Activated CD8-positive, alpha-beta memory T cell treated with anti-CD3 and anti-CD28 coated beads for 4 hours (primary cell): ENCODE measurements around the gene RBFOX1.
"Not testable (repeated sequence)": the region's sequence is repeated elsewhere in the genome, so short reads cannot be mapped to it uniquely, and the experiment has no call there.

ENCODE experiments used
- DNase-seq, 2 donors: peaks; one replicate each; pipeline ENCODE4 v3.0.0-alpha.2; 2020; ENCODE audit warnings: low read depth in 2 of 2

RBFOX1 gene

DNA sequence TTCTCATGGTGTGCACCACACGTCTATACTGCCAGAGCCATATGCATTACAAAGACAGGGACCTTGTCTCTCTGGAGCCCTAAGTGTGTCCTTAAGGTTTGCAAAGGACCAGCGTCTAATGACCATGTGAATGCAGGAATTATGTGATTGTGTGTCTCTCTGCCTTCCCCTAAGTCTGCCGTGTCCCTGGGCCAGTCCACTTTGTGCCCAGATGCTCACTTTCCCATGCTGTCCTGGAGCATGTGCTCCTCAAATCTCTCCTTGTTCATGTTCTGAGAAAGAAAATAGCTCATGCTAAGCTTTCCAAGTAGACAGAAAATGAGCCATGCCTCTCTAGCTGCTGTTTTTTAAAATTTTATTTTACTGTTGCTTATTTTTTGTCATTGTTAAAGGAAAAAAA is 125.5 kb downstream of the RBFOX1 start:
- no peak for DNase-seq

DNA sequence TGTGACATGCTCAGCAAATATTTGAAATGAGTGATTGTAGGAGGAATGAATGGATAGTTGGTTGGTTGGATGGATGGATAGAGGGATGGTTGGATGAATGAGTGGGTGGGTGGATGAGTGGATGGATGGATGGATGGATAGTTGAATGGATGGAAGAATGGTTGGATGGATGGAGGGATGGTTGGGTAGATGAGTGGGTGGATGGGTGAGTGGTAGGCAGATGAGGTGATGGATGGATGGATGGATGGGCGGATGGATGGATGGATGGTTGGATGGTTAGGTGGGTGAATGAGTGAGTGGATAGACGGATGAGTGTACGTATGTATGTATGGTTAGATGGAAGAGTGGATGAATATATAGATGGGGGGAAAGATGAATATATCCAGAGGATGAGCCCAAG is 137.7 kb downstream of the RBFOX1 start:
- DNase-seq = no peak

DNA sequence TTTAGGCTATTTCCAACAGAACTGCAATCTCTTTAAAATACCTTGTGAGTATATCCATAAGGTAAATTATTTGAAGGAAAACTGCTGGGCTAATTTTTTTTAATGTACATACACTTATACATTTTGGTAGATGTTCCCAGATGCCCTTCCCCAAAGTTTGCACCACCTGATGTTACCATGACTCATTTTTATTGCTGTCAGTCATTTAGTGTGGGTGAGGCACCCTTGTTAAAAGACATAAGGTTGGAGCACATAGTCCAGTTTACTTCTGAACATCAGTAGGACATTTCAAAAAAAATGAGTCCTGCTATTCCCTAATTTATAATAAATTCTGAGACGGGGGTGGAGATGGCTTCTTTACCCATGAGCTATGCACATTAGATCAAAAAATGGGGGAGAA is 138.6 kb downstream of the RBFOX1 start:
- no peak for DNase-seq

DNA sequence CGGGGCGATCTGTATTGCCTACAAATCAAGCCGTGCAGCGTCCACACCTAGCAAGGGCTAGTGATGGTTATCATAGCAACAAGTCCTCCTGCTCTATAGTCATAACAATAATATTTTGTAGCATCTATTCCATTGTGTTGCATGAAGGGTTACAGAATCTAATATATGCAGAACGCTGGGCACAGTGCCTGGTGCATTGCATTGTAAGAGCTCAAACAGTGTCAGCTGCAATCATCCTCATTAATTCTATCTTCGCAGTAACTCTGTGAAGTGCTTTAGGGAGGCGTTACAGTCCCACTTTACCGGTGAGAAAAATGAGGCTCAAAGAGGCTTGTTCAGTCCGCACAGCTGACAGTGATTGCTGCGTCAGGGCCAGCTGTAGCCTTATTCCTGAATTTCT is 149.4 kb downstream of the RBFOX1 start:
- DNase-seq = no peak

DNA sequence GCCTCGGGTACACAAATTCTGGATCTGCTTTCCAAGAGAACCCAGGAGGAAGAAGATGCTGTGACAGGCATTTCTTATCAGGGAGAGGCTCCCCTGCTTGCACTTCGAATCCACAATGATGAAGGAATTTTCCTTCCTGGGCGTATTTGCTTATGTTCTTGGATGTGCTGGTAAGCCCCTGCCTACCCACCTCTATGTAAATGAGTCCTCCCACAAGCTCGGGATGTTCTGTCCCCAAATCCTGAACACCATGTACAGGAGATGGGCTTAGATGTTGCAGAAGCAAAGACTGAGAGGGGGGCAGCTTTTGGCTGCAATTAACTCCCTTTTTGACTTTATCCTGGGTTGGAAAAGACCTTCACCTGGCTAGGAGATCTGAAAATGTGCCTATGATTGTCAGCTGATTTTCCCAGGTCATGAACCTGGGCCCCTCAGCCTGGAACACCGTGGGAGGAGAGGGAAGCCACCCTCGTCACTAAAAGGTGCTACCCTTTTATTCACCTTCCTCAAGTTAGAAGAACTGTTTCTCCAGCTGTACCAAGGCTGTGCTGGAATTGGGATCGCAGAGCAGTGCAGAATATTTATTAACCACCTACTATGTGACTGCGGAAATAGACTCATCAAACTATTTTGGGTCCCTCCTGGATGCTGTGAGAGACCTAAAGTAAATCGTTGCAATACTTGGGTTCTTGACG is 150.1 kb downstream of the RBFOX1 start:
- DNase-seq = no peak

DNA sequence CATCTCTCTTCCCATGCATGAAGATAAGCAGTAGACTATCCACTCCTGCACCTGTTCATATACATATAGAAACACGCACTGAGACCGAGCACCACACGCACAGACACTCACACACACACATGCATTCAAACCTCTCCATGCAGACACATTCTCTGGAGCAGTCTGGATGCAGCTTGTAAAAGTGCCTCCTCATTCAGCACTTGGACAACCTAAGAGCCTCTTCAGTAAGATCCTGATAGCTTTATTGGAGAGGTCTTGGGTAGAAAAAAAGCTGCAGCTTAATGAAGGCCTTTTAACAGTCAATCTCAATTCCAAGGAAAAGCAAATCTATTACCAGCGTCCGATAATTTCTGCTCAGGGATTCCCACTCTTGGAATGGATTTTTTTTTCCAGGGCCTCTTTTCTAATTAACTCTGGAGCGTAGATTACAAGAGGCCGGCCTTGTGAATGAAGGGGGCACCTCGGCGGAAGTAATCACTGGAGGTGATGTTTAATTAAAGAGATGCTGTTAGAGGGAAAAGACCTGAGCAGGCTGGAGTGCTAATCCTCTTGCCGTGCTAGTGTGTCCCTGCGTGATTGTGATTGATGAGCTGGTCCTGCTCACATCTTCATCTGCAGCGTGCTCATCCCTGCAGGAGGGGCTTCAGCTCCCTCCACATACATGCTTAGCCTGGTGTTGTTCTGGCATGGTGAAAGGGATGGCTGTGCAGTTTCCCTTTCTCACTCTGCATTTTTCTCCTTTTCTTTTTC is 155.1 kb downstream of the RBFOX1 start:
- no peak for DNase-seq

DNA sequence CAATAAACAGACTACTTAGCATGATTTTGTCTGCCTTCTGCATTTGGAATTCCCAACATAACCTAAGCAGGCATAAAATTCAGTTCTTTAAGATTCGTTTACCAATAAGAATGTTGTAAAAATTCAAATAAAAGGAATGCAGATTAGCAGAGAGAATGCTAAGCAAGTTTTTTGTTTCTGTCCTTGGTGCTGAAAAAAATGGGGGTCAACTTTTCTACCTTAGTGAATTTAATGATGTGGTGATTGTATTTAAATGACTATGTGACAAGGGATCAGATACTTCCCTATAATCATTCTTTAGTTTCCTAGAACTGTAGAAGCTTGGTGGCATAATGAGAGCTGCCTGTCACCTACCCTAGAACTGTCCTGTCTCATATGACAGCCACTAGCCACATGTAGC is 159.5 kb downstream of the RBFOX1 start:
- DNase-seq = no peak

DNA sequence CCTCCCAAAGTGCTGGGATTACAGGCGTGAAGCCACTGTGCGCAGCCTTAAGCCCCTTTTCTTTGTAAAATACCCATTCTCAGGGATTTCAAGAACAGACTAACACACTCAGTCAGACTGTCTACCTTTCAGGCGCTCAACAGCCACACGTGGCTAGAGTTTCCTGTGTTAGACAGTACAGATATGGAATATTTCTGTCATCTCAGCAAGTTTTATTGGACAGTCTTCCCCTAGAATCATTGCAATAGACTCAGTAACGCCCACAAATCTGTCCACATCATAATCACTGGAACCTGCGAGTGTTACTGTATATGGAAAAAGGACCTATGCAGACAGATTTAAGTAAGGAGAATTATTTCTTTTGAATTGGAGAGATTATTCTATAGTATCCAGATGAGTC is 160.5 kb downstream of the RBFOX1 start:
- DNase-seq = no peak

DNA sequence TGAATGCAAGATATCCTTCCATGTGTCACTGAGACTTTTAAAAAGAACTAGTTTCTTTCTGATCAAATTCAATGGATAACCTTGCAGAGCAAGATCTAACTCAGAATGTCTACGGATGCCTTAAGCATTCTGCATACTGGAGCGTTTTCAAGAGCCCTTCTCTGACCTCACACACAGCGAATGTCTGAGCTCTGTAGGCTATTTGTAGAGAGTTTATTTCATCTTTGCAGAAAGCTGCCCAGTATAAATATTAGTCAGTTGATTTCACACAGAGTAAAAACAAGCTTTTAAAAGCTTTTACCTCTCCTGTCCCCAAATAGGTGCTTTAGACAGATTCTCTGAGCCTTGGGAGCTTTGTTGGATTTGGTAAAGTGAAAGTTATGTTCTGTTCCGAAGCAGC is 165.0 kb downstream of the RBFOX1 start:
- no peak for DNase-seq

DNA sequence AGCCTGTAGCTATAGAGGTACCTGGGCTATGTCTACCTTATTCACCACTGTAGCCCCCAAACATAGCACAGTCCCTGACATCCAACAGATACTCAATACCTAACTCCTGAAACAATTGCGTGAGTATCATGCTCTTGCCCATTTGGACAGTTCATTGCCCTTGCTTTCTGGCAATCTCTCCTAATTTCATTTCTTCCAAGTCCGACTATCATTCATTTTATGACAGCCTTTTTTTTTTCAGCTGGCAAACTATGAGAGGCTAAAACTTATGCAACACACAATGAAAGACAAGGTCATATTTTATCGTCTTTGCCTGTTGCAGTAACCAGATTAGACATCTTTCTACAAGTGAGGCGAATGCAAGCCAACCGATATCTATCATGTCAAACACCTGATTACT is 169.2 kb downstream of the RBFOX1 start:
- DNase-seq = no peak

DNA sequence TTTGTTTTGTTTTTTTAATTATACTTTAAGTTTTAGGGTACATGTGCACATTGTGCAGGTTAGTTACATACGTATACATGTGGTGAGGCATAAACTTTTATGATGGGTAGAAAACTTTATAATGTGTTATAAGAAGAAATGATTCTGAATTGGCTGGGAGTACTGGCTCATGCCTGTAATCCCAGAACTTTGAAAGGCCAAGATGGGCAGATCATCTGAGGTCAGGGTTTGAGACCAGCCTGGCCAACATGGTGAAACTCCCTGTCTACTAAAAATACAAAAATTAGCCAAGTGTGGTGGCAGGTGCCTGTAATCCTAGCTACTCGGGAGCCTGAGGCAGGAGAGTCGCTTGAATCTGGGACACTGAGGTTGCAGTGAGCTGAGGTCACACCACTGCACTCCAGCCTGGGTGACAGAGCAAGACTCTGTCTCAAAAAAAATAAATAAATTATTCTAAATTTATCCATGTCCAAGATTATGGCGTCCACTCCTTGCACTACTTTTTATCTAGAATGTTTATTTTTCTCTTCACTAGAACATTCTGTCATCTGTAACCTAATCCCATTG is 170.0 kb downstream of the RBFOX1 start:
- not testable (repeated sequence) for DNase-seq

DNA sequence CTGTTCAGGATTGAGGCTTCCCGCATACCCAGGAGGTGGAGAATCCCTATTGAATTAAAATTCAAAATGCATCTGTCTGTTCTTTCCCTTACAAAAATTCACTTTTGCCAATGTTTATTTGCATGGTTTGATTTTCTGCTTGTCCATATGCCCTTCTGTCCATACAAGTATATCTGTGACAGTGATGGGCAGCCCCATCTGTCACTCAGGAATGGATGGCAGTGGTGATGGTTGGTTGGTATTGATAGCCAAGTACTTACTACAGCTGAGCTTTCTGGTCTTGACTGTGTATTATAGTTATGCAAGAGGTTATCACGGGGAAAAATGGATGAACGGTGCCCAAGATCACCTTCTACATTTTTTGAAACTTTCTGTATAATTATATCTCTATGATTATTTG is 171.0 kb downstream of the RBFOX1 start:
- no peak for DNase-seq

DNA sequence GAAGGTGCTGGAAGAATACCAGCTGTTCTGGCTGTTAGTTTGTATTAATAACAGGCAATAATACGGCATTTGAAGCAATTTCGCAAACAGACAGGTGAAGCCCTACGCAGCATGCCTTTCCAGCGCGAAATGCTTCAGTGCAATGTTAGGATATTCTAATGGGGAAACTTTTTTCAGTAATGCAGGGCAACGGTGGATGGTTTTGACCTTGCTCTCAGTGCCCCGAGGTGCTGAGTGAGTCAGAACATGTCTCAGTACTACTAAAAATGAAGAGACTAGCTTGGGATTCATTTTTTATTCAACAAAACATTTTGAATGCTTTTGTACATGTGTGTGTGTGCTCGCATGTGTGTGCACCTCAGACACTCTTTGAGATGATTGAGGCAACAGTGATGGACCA is 172.2 kb downstream of the RBFOX1 start:
- no peak for DNase-seq

DNA sequence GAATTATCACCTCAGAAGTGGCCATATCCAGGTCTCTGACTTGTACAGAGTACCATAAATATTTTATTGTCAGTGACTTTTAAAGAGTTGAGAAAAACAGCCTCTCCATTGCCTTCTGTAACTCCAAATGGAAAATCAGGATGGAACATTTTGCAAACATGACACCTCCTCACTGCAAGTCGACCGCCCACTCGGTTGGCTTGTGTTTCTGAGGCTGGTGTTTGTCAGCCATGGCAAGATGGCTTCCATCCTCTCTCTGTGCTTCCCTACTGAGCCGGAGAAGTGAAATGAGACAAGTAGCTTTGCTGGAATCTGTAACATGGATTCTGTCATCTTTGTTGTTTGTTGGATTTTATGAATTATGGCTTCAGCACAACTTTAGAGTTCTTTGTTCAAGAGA is 172.8 kb downstream of the RBFOX1 start:
- DNase-seq = no peak

DNA sequence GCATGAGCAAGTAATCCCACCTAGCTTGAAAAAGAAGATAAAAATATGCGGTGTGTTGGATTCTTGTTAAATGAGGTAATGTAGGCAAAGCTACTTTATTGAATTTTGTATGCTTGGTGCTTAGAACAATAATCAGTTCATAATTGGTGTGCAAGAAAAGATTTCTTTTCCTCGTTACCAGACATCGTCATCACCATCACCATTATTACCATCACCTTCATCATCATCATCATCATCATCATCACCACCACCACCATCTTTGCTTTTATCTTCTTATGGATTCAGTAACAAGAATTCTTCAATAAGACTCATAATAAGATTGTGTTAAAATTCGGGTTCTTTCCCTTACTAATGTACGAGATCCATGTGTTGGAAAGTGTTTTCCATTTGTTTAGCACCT is 173.7 kb downstream of the RBFOX1 start:
- no peak for DNase-seq

DNA sequence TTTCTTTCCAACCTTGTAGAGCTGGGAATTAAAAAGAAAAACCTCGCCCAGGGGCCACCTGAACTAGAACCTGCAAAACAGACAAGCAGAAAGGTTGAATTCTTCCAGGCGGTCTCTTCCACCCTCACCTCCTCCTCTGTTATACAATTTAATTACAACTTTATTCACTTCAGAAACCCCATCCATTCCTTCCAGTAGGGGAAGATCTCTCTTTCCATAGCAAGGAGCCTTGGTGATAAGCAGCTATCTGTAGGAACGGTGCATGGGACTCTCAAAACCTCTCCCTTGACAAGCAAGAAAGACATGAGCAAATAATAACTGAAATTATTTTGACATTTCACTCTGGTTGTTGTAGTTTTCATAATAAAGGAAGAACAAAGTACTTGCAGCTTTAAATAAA is 176.0 kb downstream of the RBFOX1 start:
- DNase-seq = no peak

DNA sequence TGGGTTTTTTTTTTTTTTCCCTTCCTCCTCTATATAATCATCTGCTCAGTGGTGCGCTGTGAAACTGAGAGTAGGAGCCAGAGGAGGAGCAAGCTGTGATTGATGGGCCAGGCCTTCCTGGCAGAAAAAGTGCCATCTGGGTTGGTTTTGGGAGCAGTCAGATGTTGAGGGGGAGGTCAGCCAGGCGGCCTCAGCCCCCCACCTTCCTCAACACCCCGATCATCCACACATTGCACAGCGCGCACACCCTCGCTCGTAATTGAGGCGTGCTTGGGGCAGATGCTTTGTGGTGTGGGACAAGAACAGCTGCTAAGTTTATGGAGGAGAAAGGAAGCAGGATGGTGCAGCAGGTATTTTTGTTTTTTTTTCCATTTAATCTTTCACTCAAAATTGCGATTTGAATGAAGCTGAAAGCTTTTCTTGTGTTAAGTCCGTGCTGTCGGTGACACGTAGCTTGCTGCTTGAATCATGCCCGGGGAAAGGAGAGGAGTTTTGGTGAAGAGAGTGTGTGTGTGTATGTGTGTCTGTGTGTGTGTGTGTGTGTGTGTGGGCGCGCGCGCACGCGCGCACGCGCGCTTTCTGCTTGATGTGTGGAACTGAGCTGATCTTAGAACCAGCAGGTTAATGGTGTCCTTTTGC is 177.4 kb downstream of the RBFOX1 start:
- DNase-seq = no peak

DNA sequence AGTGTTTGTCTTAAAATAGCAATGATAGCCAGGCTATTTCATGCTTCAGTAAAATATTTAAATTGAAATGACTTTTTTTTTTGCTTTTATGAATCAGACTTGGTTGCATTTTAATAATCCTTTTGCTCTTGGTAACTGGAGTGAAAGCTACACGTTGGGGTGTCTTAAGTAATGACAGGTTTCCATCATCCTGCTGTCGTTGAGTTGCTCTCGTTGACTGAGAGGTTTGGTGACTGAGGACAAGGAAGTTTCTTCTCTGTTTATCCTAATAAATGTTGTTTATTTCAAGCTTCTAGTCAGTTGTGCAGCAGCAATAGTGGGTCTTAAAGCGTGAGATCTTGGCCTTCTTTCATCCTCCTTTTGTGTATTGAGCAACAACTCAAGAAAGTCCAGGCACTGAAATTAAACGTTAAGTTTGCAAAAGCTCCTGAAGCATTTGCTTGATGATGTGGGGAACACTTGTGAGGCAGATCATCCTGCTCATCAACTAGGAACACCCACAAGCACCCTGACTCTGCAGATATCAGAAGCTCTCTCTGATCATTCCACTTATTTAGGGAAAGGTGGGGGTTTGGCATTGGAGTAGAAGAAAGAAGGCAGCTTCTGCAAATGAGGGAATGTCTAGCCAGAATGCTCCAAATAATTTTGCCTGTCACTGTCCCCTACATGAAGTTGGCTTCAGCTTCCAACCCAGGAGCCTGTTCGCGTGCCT is 179.1 kb downstream of the RBFOX1 start:
- DNase-seq = no peak

DNA sequence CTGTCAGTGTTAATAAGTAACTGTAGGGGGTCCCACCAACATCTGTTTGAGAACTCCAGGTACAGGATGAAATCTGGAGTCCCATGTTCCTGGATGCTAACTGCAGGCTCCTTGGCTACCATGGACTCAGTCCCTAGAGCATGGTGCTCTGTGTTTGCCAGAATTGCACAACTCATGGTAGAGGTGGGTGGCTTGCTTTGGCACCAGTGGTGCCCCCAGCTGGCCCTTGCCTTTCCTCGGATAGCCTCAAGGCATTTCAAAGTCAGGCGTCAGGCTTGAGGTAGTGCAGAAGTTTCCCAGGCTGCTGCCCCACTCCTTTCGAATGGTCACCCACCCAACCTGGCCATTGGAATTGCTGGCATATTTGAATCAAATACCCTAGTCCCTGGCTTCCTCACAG is 179.9 kb downstream of the RBFOX1 start:
- no peak for DNase-seq

DNA sequence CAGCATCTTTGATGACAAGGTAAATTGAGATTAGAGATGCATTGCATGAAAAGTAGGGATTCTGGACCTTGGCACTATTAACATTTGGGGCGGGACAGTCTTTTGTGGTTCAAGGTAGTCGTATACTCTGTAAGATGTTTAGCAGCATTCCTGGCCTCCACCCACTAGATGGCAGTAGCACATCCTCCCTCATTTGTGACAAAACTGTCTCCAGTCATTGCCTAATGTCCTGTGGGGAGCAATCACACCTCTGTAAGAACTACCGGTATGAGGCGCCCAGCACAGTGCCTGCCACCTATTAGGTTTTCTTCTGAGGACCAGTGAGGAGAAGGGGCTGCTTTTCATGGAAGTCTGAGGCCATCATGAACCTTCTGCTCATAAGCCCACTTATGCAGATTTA is 180.8 kb downstream of the RBFOX1 start:
- DNase-seq = no peak

DNA sequence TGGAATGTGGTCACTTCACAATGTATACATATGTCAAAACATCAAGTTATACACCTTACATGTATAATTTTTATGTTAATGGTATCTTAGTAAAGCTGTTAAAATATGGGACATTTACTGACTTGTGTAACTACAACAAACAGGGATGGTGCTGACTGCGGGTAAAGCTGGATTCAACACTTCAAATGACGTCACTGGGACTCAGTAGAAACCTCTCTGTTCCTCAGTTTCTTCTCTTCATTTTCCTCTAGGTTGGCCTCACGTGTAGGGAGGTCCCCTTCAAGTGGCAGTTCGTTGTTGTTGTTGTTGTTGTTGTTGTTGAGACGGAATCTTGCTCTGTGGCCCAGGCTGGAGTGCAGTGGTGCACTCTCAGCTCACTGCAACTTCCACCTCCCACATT is 182.9 kb downstream of the RBFOX1 start:
- DNase-seq = no peak

DNA sequence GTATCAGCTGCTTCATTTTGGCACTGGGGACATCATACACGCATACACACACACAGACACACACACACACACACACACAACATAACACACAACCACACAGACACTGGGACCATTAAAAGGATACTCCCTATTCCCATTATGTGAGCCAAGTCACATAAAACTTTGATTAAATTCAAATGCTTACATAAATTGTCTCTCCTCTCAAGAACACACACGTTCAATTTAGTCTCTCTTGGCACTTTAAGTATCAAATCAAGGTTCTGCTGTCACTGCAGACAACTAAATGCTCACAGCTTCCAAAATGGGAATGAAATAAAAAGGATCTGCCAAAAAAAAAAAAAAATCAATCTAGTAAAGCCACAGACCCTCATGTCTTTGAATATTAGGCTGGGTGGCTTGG is 184.9 kb downstream of the RBFOX1 start:
- DNase-seq = no peak
